Spleen (tissue), 7 donors: ENCODE measurements around the gene LGALS3.

Source experiments
- CTCF ChIP-seq, 11 experiments: fragments of 200-600 bp in 7 of 11; fragments of 450-650 bp in 4 of 11; sonication (generic) in 4 of 11; IDR thresholded peaks in 8 of 11; conservative IDR thresholded peaks in 3 of 11; 1 replicate in 7 of 11; 2 replicates in 4 of 11; pipeline versions ENCODE4 v1.4.0 to v1.8.0; 2016 to 2021; ENCODE audit warnings: antibody characterized with exemption in 11 of 11, inconsistent platforms in 4 of 11, mild to moderate bottlenecking in 1 of 11
- POLR2A ChIP-seq, 3 donors: fragments of 450-650 bp; IDR thresholded peaks; one replicate each; pipeline ENCODE4 v1.5.1; 2017; ENCODE audit warnings: antibody characterized with exemption in 3 of 3, mild to moderate bottlenecking in 1 of 3
- POLR2AphosphoS5 ChIP-seq, 3 donors: sonication (generic); formaldehyde crosslinking; IDR thresholded peaks; one replicate each; pipeline ENCODE4 v1.5.1; 2017; ENCODE audit warnings: antibody characterized with exemption in 3 of 3
- donor health status: DM: no; HTN: no; CAD: no; lungs with moderate emphysema.
- donor health status: DM: no; HTN: no; CAD: no.
- donor health status: DM: no; HTN: no; CAD: no.

GRCh38 chr14:55130196-55130550, 1.1 kb downstream of the LGALS3 start:
- TF ChIP-seq CTCF (IDR thresholded peaks at IDR 0.05 in 8 of 11, conservative IDR thresholded peaks at IDR 0.05 in 3 of 11) (no peak), POLR2A (IDR thresholded peaks at IDR 0.05) (no peak), POLR2AphosphoS5 (IDR thresholded peaks at IDR 0.05) (no peak)
